ENCODE measurements around the gene BUB1B. TPM values are rescaled to one million over a fixed set of nuclear protein-coding genes. Genes with fewer than 3 reads are reported as not detected.
A peak's percentile ranks its signal among the peaks of the same experiment; 100 is the strongest.

The BUB1B gene
- total RNA-seq, 1 experiment from 2014 or later, result 69.5 TPM

- no peak for DNase-seq (ENCODE audit: low read depth)
Observed at GRCh38 chr15:40252438-40253166, 91.7 kb downstream of the BUB1B start.

GRCh38 chr15:40253167-40253790 lies 92.4 kb downstream of the BUB1B start:
- no peak for DNase-seq (ENCODE audit: low read depth)

GRCh38 chr15:40254452-40254851 lies 93.6 kb downstream of the BUB1B start:
- no peak for DNase-seq (ENCODE audit: low read depth)

- no peak for DNase-seq (ENCODE audit: low read depth)
Observed at GRCh38 chr15:40255033-40255432, 94.2 kb downstream of the BUB1B start.

GRCh38 chr15:40256638-40257235 lies 95.9 kb downstream of the BUB1B start:
- DNase-seq (ENCODE audit: low read depth), result peak; percentile 55

- peak; percentile 47 for DNase-seq (ENCODE audit: low read depth)
Observed at GRCh38 chr15:40257656-40258450, 97.0 kb downstream of the BUB1B start.

GRCh38 chr15:40258544-40258943 lies 97.7 kb downstream of the BUB1B start:
- peak; percentile 55 for DNase-seq (ENCODE audit: low read depth)

GRCh38 chr15:40259021-40259420 lies 98.2 kb downstream of the BUB1B start:
- DNase-seq (ENCODE audit: low read depth), result no peak

GRCh38 chr15:40263024-40263754 lies 102.3 kb downstream of the BUB1B start:
- peak; percentile 55 for DNase-seq (ENCODE audit: low read depth)

- DNase-seq (ENCODE audit: low read depth), result no peak
Observed at GRCh38 chr15:40264321-40265153, 103.7 kb downstream of the BUB1B start.

- DNase-seq (ENCODE audit: low read depth), result no peak
Observed at GRCh38 chr15:40265355-40265754, 104.5 kb downstream of the BUB1B start.

GRCh38 chr15:40265875-40266274 lies 105.0 kb downstream of the BUB1B start:
- DNase-seq (ENCODE audit: low read depth), result no peak

GRCh38 chr15:40266828-40267304 lies 106.0 kb downstream of the BUB1B start:
- peak; percentile 99 for DNase-seq (ENCODE audit: low read depth)

- no peak for DNase-seq (ENCODE audit: low read depth)
Observed at GRCh38 chr15:40267670-40268069, 106.8 kb downstream of the BUB1B start.

- DNase-seq (ENCODE audit: low read depth), result no peak
Observed at GRCh38 chr15:40269604-40270003, 108.7 kb downstream of the BUB1B start.

- DNase-seq (ENCODE audit: low read depth), result peak; percentile 47
Observed at GRCh38 chr15:40270246-40270995, 109.6 kb downstream of the BUB1B start.

Data from HT1080 (cell line).